GM19397 (cell line): ENCODE measurements around the gene BAMBI.

Experiments
- ATAC-seq: cut with Tn5 transposase; IDR thresholded peaks from one replicate; pipeline ENCODE4 v1.9.1; 2021; ENCODE audit warnings: mild to moderate bottlenecking, moderate library complexity; ENCODE audit not compliant: unreplicated experiment

Gene BAMBI

GRCh38 chr10:28674782-28675181, 2.5 kb upstream of the BAMBI start:
- ATAC-seq = no peak

GRCh38 chr10:28676326-28676967, 874 bp upstream of the BAMBI start:
- ATAC-seq = no peak

- peak; percentile 5 for ATAC-seq
Observed at GRCh38 chr10:28677888-28678686, 766 bp downstream of the BAMBI start.

GRCh38 chr10:28678687-28679457, 1.6 kb downstream of the BAMBI start:
- ATAC-seq = no peak

GRCh38 chr10:28679581-28680357, 2.4 kb downstream of the BAMBI start:
- no peak for ATAC-seq

- no peak for ATAC-seq
Observed at GRCh38 chr10:28680358-28680752, 3.0 kb downstream of the BAMBI start.

GRCh38 chr10:28681291-28681763, 4.0 kb downstream of the BAMBI start:
- no peak for ATAC-seq

GRCh38 chr10:28681928-28682750, 4.8 kb downstream of the BAMBI start:
- ATAC-seq = no peak

GRCh38 chr10:28684157-28684985, 7.0 kb downstream of the BAMBI start:
- no peak for ATAC-seq

GRCh38 chr10:28684986-28685580, 7.8 kb downstream of the BAMBI start:
- no peak for ATAC-seq

GRCh38 chr10:28685717-28686116, 8.4 kb downstream of the BAMBI start:
- no peak for ATAC-seq

GRCh38 chr10:28686835-28687682, 9.7 kb downstream of the BAMBI start:
- ATAC-seq = no peak

GRCh38 chr10:28687683-28688001, 10.3 kb downstream of the BAMBI start:
- no peak for ATAC-seq

GRCh38 chr10:28690545-28690944, 13.2 kb downstream of the BAMBI start:
- ATAC-seq = no peak

- no peak for ATAC-seq
Observed at GRCh38 chr10:28691187-28691694, 13.9 kb downstream of the BAMBI start.

GRCh38 chr10:28692050-28692449, 14.7 kb downstream of the BAMBI start:
- no peak for ATAC-seq

GRCh38 chr10:28694530-28694929, 17.2 kb downstream of the BAMBI start:
- ATAC-seq = no peak

- no peak for ATAC-seq
Observed at GRCh38 chr10:28698075-28698474, 20.8 kb downstream of the BAMBI start.
